Measurements from ENCODE around the gene KCNQ4. TPM values are rescaled to one million over a fixed set of nuclear protein-coding genes. Genes with fewer than 3 reads are reported as not detected.

Gene KCNQ4
- total and polyA plus RNA-seq, 2 of the 4 experiments (the other 2 are of a cell fraction) = 0.07 TPM; not detected in 1

DNA sequence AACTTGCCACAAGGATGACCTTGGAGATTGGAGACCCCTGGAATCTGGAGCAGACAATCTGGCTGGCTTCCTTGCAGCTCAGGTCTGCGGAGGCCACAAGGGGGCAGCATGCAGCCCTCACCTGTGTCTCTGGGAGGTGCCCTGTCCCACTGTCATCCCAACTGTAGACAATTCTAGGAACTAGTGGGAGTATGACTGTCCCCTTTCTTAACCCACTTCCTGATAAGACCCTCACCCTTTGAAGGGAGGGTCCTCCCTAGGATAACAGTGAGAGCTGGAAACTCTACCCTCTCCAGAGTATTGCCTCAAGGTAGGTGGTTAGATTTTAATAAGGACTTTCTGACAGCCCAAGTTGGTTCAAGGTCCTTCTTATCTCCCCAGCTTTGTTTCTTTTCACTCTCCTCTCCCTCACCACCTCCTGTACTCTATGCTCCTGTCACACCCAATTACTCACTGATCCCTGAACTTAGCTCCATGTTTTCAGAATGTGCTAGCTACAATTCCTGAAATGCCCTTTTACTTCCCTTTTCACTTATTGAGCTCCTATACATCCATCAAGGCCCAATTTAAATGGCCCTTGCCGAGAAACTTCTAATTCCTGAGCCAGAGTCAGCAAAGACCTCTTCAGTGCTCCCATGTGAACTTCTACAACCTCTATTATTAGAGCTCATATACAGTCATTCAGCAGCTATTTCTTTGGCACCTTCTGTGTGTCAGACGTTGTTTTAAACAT is 9.2 kb upstream of the KCNQ4 start:
- no peak overlapping the region for H4K5ac ChIP-seq (ENCODE audit: low read depth, low read length)
- H3K9me1 ChIP-seq (ENCODE audit: insufficient read depth, low read length) = peaks cover 6% of the 10 kb centered on the region; the same call in 1 of the 2 replicates
- no peak overlapping the region for H2BK120ac ChIP-seq (ENCODE audit: low read depth, low read length)
- no TSS peak for BruUV-seq (replicated peaks)
- no peak overlapping the region for H2AK5ac ChIP-seq (ENCODE audit: low read depth, low read length)
- no peak overlapping the region for H2BK15ac ChIP-seq (ENCODE audit: low read depth, low read length)
- no peak overlapping the region for H2BK5ac ChIP-seq (ENCODE audit: low read depth, low read length, poor library complexity, severe bottlenecking)
- no peak overlapping the region for H3K4me2 ChIP-seq (ENCODE audit: low read depth, low read length)
- no peak overlapping the region for H3K56ac ChIP-seq (ENCODE audit: extremely low read depth, insufficient read depth, low read length)
- intact Hi-C loops (cut with micrococcal nuclease) = loop anchor here (2.0 to 5.0 kb wide), 2 partner anchors 76 to 178 kb away; no protein-coding TSS in a partner anchor
- no peak overlapping the region for H2BK20ac ChIP-seq (ENCODE audit: low read depth, low read length)
- DNase-seq (peak; percentile 20), ATAC-seq (ENCODE audit: low read depth) (no peak; the same call in 1 of the 2 replicates)
- no peak overlapping the region for H4K91ac ChIP-seq (ENCODE audit: insufficient read depth, low read depth, low read length)
- no peak overlapping the region for H4K8ac ChIP-seq (ENCODE audit: low read depth in 2 of 2, low read length in 2 of 2)
- WGBS, 2 experiments (ENCODE audit: extremely low coverage in 2 of 2, insufficient read length in 1 of 2) = no CpG with 5 or more reads among the region's 3 CpGs
- H4K20me1 ChIP-seq (ENCODE audit: insufficient read depth, low read length) = no peaks in the 10 kb centered on the region
- no peak overlapping the region for H2AFZ ChIP-seq (replicated peaks; ENCODE audit: low read length, poor library complexity)
- H3K27ac ChIP-seq (ENCODE audit: insufficient read depth, low read length) = no peak overlapping the region
- H2AK9ac ChIP-seq (replicated peaks; ENCODE audit: low read depth, low read length, poor library complexity) = no peak overlapping the region
- no peak overlapping the region for H3K9ac ChIP-seq (ENCODE audit: low read depth, low read length)
- no peaks in the 10 kb centered on the region for H3K27me3 ChIP-seq (ENCODE audit: control insufficient read depth, insufficient read depth, low read length)
- ChIA-PET POLR2A (ENCODE audit: unreplicated experiment) (interaction anchor here (0.5 kb wide), 1 partner anchor 101 kb away, joined by 3 read pairs; no protein-coding TSS in a partner anchor), CTCF (interaction anchor here (0.6 to 1.7 kb wide), 9 partner anchors 8 to 177 kb away, joined by 3 to 7 read pairs (median 3); no protein-coding TSS in a partner anchor)
- H3K4me1 ChIP-seq (ENCODE audit: control insufficient read depth, insufficient read depth, low read length) = peaks cover 3% of the 10 kb centered on the region; the same call in 1 of the 2 replicates
- in situ Hi-C loops (cut with MboI; ENCODE audit: low sequenced_read_pairs) = no loop called here
- no peak overlapping the region for H3K14ac ChIP-seq (replicated peaks; ENCODE audit: low read depth, low read length)
- dilution Hi-C loops (cut with HindIII; ENCODE audit: low sequenced_read_pairs, unreplicated experiment) = no loop called here
- H3K36me3 ChIP-seq (ENCODE audit: control insufficient read depth, insufficient read depth, low read length) = peaks cover 18% of the 10 kb centered on the region
- H3K4ac ChIP-seq (ENCODE audit: low read depth, low read length) = no peak overlapping the region
- H3K4me3 ChIP-seq (ENCODE audit: insufficient read depth, low read depth, low read length) = no peak overlapping the region
- peaks cover 6% of the 10 kb centered on the region for H3K9me3 ChIP-seq (ENCODE audit: control insufficient read depth, insufficient read depth, low read length)
- H3K18ac ChIP-seq (ENCODE audit: low read depth, low read length) = no peak overlapping the region
- H3K23ac ChIP-seq (ENCODE audit: low read depth, low read length) = no peak overlapping the region
- 0 out of 4 replicates have a peak, but pooled peaks cover 0 to 4% of the 10 kb centered on the region in 2 experiments for H3K79me1 ChIP-seq (ENCODE audit: low read depth in 1 of 2, low read length in 2 of 2)
- TF ChIP-seq RCOR1 (IDR thresholded peaks at IDR 0.05; ENCODE audit: insufficient replicate concordance, low read length) (no peak), NFE2L2 (IDR thresholded peaks at IDR 0.05; ENCODE audit: low read depth, low read length) (no peak), MXI1 (IDR thresholded peaks at IDR 0.05; ENCODE audit: borderline replicate concordance, low read depth, low read length) (no peak), MAZ (IDR thresholded peaks at IDR 0.05; ENCODE audit: borderline replicate concordance, low read depth, low read length) (no peak), BHLHE40 (IDR thresholded peaks at IDR 0.05; ENCODE audit: low read depth, low read length) (no peak), FOS (IDR thresholded peaks at IDR 0.05; ENCODE audit: low read depth, low read length) (no peak), RAD21 (IDR thresholded peaks at IDR 0.05; ENCODE audit: low read length) (peak; percentile 50), RFX5 (IDR thresholded peaks at IDR 0.05; ENCODE audit: low read depth, low read length) (no peak), CHD1 (IDR thresholded peaks at IDR 0.05; ENCODE audit: low read depth, low read length) (no peak), SMC3 (IDR thresholded peaks at IDR 0.05; ENCODE audit: low read depth, low read length) (peak; percentile 60), POLR2A (IDR thresholded peaks at IDR 0.05; ENCODE audit: low read depth, low read length) (no peak), MAFK (IDR thresholded peaks at IDR 0.05; ENCODE audit: low read depth, low read length) (no peak)
- TF ChIP-seq, protein P1, sequence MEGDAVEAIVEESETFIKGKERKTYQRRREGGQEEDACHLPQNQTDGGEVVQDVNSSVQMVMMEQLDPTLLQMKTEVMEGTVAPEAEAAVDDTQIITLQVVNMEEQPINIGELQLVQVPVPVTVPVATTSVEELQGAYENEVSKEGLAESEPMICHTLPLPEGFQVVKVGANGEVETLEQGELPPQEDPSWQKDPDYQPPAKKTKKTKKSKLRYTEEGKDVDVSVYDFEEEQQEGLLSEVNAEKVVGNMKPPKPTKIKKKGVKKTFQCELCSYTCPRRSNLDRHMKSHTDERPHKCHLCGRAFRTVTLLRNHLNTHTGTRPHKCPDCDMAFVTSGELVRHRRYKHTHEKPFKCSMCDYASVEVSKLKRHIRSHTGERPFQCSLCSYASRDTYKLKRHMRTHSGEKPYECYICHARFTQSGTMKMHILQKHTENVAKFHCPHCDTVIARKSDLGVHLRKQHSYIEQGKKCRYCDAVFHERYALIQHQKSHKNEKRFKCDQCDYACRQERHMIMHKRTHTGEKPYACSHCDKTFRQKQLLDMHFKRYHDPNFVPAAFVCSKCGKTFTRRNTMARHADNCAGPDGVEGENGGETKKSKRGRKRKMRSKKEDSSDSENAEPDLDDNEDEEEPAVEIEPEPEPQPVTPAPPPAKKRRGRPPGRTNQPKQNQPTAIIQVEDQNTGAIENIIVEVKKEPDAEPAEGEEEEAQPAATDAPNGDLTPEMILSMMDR (conservative IDR thresholded peaks at IDR 0.05; ENCODE audit: low read depth, low read length) = peak; percentile 55
- TF ChIP-seq, protein P2, sequence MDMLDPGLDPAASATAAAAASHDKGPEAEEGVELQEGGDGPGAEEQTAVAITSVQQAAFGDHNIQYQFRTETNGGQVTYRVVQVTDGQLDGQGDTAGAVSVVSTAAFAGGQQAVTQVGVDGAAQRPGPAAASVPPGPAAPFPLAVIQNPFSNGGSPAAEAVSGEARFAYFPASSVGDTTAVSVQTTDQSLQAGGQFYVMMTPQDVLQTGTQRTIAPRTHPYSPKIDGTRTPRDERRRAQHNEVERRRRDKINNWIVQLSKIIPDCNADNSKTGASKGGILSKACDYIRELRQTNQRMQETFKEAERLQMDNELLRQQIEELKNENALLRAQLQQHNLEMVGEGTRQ (IDR thresholded peaks at IDR 0.05; ENCODE audit: low read depth, low read length) = no peak
- TF ChIP-seq, protein P3, sequence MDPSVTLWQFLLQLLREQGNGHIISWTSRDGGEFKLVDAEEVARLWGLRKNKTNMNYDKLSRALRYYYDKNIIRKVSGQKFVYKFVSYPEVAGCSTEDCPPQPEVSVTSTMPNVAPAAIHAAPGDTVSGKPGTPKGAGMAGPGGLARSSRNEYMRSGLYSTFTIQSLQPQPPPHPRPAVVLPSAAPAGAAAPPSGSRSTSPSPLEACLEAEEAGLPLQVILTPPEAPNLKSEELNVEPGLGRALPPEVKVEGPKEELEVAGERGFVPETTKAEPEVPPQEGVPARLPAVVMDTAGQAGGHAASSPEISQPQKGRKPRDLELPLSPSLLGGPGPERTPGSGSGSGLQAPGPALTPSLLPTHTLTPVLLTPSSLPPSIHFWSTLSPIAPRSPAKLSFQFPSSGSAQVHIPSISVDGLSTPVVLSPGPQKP (IDR thresholded peaks at IDR 0.05; ENCODE audit: borderline replicate concordance, low read depth, low read length) = no peak

All from IMR-90 (cell line).